Measurements from ENCODE around the gene MDC1. TPM values are rescaled to one million over a fixed set of nuclear protein-coding genes. Genes with fewer than 3 reads are reported as not detected.

Gene MDC1
- total RNA-seq, 1 experiment from 2014 or later = 53.4 TPM

- H3K9me3 ChIP-seq (ENCODE audit: low read depth, low read length, poor library complexity, severe bottlenecking) = no peaks in the 10 kb centered on the region
- TF ChIP-seq EZH2 (IDR thresholded peaks at IDR 0.05; ENCODE audit: borderline replicate concordance, low read depth, low read length, poor library complexity, severe bottlenecking) = no peak
- TF ChIP-seq CTCF (conservative IDR thresholded peaks at IDR 0.05; ENCODE audit: low read depth, low read length) = no peak
- no peak overlapping the region for H3K4me3 ChIP-seq (ENCODE audit: low read depth, low read length, poor library complexity, severe bottlenecking)
- POLR2A ChIA-PET (ENCODE audit: low non-redundant PET) = no interaction called here
- CTCF ChIA-PET = interaction anchor here (1.8 to 2.7 kb wide), 2 partner anchors 51 to 53 kb away, joined by 5 to 30 read pairs; no protein-coding TSS in a partner anchor
- no peak for DNase-seq (ENCODE audit: low spot score)
- no peak overlapping the region for H3K27ac ChIP-seq (ENCODE audit: low read depth, low read length, poor library complexity, severe bottlenecking)
- H3K36me3 ChIP-seq (ENCODE audit: insufficient read depth, low read length, poor library complexity, severe bottlenecking) = peaks cover 48% of the 10 kb centered on the region
- H3K27me3 ChIP-seq (replicated peaks; ENCODE audit: insufficient read depth, low read depth, low read length, poor library complexity) = no peaks in the 10 kb centered on the region
- intact Hi-C loops (cut with micrococcal nuclease; ENCODE audit: unreplicated experiment) = no loop called here
- peaks cover 5% of the 10 kb centered on the region for H3K4me1 ChIP-seq (ENCODE audit: insufficient read depth, low read length, poor library complexity, severe bottlenecking)
- BruUV-seq (replicated peaks) = no TSS peak
Measured at GRCh38 chr6:30732237-30732943, 15.3 kb upstream of the MDC1 start.

DNA sequence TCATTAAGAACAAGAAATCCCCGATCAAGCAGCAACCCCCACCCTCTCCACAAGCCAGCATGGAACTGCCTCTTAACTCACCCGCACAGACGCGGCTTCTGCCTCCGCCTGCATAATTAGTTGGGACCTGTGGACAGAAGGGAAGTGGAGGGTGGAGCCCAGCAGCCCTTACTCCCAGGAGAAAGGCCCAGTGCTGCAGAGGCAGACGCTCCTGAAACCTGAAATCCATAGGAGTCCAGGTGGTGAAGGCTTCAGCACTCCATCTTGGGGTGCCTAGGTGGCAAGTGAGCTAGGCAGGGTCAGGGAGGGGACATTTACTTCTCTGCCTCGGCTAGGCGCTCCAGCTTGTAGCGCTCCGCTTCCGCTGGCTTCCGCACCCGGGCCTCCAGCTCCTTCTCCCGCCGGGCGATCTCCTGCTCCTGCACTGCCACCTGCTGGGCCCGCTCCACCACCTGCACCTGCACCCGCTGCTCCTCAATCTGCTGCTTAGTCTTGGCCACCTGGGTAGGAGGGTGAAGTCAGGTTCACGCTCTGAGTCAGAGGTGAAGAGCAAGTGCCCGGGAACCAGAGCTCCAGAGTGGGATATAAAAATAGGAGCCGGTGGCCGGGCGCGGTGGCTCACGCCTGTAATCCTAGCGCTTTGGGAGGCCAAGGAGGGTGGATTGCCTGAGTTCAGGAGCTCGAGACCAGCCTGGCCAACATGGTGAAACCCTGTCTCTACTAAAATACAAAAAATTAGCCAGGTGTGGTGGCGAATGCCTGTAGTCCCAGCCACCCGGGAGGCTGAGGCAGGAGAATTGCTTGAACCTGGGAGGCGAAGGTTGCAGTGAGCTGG lies 13.7 kb upstream of the MDC1 start:
- DNase-seq (ENCODE audit: low spot score) = peak; percentile 69
- BruUV-seq (replicated peaks) = no TSS peak
- no peak overlapping the region for H3K4me3 ChIP-seq (ENCODE audit: low read depth, low read length, poor library complexity, severe bottlenecking)

More for the DNA sequence above, 13.7 kb upstream of the MDC1 start:
- CTCF ChIA-PET = interaction anchor here (0.6 to 2.7 kb wide), 8 partner anchors 48 to 357 kb away, joined by 3 to 30 read pairs (median 4); no protein-coding TSS in a partner anchor
- Histone ChIP-seq H3K27ac (ENCODE audit: low read depth, low read length, poor library complexity, severe bottlenecking) (no peak overlapping the region), H3K36me3 (ENCODE audit: insufficient read depth, low read length, poor library complexity, severe bottlenecking) (peaks cover 40% of the 10 kb centered on the region), H3K4me1 (ENCODE audit: insufficient read depth, low read length, poor library complexity, severe bottlenecking) (peaks cover 5% of the 10 kb centered on the region), H3K9me3 (ENCODE audit: low read depth, low read length, poor library complexity, severe bottlenecking) (no peaks in the 10 kb centered on the region), H3K27me3 (replicated peaks; ENCODE audit: insufficient read depth, low read depth, low read length, poor library complexity) (no peaks in the 10 kb centered on the region)
- intact Hi-C loops (cut with micrococcal nuclease; ENCODE audit: unreplicated experiment) = no loop called here
- POLR2A ChIA-PET (ENCODE audit: low non-redundant PET) = interaction anchor here (0.6 kb wide), 2 partner anchors 58 to 1455 kb away, joined by 3 to 8 read pairs; no protein-coding TSS in a partner anchor
- TF ChIP-seq EZH2 (IDR thresholded peaks at IDR 0.05; ENCODE audit: borderline replicate concordance, low read depth, low read length, poor library complexity, severe bottlenecking) = no peak
- peak; percentile 62 for TF ChIP-seq CTCF (conservative IDR thresholded peaks at IDR 0.05; ENCODE audit: low read depth, low read length)

Data from A673 (cell line).